Mammary epithelial cell (primary cell): ENCODE results near the gene PAGR1.

Source experiments
- CTCF ChIP-seq, 2 donors: IDR thresholded peaks in 1 of 2; conservative IDR thresholded peaks in 1 of 2; 2 replicates each; pipeline ENCODE4 v1.5.1; 2011 to 2012; ENCODE audit warnings: inconsistent platforms in 2 of 2, low read length in 2 of 2, mild to moderate bottlenecking in 2 of 2, control low read depth in 1 of 2, low read depth in 1 of 2; ENCODE audit not compliant: insufficient read depth in 1 of 2; ENCODE audit errors: extremely low read depth in 1 of 2
- EZH2 ChIP-seq: IDR thresholded peaks from 2 replicates; pipeline ENCODE4 v1.6.1; 2012; ENCODE audit warnings: low read length, inconsistent platforms, borderline replicate concordance

DNA sequence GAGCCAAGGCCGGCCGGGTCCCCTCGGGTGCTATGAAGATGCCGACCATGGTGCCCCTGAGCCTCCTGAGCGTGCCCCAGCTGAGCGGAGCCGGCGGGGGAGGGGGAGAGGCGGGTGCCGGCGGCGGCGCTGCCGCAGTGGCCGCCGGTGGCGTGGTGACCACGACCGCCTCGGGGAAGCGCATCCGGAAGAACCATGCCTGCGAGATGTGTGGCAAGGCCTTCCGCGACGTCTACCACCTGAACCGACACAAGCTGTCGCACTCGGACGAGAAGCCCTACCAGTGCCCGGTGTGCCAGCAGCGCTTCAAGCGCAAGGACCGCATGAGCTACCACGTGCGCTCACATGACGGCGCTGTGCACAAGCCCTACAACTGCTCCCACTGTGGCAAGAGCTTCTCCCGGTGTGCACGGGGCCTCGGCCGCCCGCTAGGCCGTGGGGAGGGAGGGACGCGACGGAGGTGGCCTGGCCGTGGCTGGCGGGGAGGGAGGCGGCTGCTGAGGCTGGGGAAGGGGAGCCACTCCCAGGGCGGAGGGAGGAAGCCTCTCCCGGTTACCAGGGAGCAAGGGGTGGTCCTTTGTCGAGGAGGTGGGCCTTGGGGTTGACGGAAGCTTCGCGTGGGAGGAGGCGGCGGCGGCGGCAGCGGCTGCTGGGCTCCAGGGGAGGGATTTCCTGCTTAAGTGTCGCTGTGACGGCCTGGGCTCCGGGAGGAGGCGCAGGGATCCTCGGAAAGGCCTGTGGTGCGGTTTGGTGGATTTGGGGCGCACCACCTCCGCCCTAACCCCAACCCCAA, 8.3 kb upstream of the PAGR1 start:
- TF ChIP-seq CTCF (conservative IDR thresholded peaks at IDR 0.05 in 1 of 2, IDR thresholded peaks at IDR 0.05 in 1 of 2; ENCODE audit: extremely low read depth in 1 of 2, insufficient read depth in 1 of 2, low read depth in 1 of 2, low read length in 2 of 2) (peak; percentile 45 to 70), EZH2 (no peak)
